Activated CD4-positive, alpha-beta T cell treated with anti-CD3 and anti-CD28 coated beads, Interleukin-2, amount 50 U/mL, for 1 hour (primary cell): ENCODE measurements around the gene ANKRD10.

Experiments used
- DNase-seq: peaks from one replicate; pipeline ENCODE4 v3.0.0-alpha.2; 2020

ANKRD10 gene

DNA sequence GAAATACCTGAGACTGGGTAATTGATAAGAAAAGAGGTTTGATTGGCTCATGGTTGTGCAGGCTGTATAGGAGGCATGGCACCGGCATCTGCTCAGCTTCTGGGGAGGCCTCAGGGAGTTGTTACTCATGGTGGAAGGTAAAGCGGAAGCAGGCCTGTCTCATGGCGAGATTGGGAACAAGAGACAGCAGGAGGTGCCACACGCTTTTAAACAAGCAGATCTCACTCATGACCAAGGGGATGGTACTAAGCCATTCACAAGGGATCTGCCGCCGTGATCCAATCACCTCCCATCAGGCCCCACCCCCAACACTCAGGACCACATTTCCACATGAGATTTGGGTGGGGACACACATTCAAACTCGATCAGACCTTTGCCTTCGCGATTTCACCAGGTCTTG lies 86.2 kb downstream of the ANKRD10 start:
- DNase-seq = no peak
